DOHH2 (cell line): ENCODE measurements around the gene MCMBP.

Source experiments
- EZH2phosphoT487 ChIP-seq: fragments of 200-600 bp; sonication (generic); IDR thresholded peaks from 2 replicates; pipeline ENCODE4 v1.6.1; 2017; ENCODE audit warnings: borderline replicate concordance, mild to moderate bottlenecking, antibody characterized with exemption, low read length, moderate library complexity, mixed read lengths
- TF ChIP-seq, protein P1 (sequence below): fragments of 200-600 bp; sonication (generic); IDR thresholded peaks from one replicate; pipeline ENCODE4 v1.5.1; 2014; ENCODE audit warnings: antibody characterized with exemption, mild to moderate bottlenecking, low read depth, low read length; ENCODE audit not compliant: poor library complexity, severe bottlenecking

DNA sequence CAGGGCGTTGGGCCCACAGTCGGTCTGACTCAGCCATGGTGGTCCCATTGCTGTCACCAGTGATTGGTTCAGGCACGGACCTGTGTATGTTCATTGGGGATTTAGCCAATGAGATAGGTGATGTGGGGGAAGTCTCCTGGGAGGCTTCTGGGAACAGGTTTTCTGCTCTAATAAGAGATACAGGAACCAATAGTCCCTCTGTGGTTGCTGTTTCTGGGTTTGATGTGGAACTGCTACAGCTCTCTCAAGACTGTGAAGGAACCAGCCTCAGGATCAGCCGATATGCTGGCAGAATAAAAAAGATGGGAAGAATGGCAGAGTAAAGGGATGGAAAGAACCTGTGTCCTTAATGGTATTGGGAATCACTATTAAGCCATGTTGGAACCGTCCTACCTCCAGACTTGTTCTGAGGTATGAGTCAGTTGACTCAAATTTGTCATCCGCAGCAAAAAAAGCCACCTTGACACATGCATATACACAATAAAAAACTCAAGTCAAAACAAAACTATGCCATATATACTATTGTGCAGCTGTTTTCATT is 70.6 kb downstream of the MCMBP start:
- TF ChIP-seq, protein P1, sequence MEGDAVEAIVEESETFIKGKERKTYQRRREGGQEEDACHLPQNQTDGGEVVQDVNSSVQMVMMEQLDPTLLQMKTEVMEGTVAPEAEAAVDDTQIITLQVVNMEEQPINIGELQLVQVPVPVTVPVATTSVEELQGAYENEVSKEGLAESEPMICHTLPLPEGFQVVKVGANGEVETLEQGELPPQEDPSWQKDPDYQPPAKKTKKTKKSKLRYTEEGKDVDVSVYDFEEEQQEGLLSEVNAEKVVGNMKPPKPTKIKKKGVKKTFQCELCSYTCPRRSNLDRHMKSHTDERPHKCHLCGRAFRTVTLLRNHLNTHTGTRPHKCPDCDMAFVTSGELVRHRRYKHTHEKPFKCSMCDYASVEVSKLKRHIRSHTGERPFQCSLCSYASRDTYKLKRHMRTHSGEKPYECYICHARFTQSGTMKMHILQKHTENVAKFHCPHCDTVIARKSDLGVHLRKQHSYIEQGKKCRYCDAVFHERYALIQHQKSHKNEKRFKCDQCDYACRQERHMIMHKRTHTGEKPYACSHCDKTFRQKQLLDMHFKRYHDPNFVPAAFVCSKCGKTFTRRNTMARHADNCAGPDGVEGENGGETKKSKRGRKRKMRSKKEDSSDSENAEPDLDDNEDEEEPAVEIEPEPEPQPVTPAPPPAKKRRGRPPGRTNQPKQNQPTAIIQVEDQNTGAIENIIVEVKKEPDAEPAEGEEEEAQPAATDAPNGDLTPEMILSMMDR, result no peak
- no peak for TF ChIP-seq EZH2phosphoT487
